SK-N-SH treated with all-trans-retinoic acid at 6 μM for 48 hours (cell line): Measurements from ENCODE around the gene KCNH1.
A peak's percentile ranks its signal among the peaks of the same experiment; 100 is the strongest.

Source experiments
- ATAC-seq: fragments of 200-7000 bp; cut with Tn5 transposase; 3 replicates; pipeline ENCODE4 v1.9.1; 2020; ENCODE audit warnings: mild to moderate bottlenecking, moderate library complexity
- BACH2 ChIP-seq: fragments of 250-450 bp; sonication (Bioruptor Pico); IDR thresholded peaks from 2 replicates; pipeline ENCODE4 v1.9.0; 2021; ENCODE audit warnings: mild to moderate bottlenecking, borderline replicate concordance
- CREB5 ChIP-seq: fragments of 250-450 bp; sonication (Bioruptor Pico); IDR thresholded peaks from 2 replicates; pipeline ENCODE4 v1.5.1; 2020; ENCODE audit warnings: low read depth, mild to moderate bottlenecking, moderate library complexity
- CSDC2 ChIP-seq: fragments of 250-450 bp; sonication (Bioruptor Pico); IDR thresholded peaks from 2 replicates; pipeline ENCODE4 v1.5.0; 2020; ENCODE audit warnings: mild to moderate bottlenecking, moderate library complexity
- CSRNP3 ChIP-seq: fragments of 250-450 bp; sonication (Bioruptor Pico); IDR thresholded peaks from 2 replicates; pipeline ENCODE4 v1.5.1; 2021; ENCODE audit warnings: mild to moderate bottlenecking, moderate library complexity
- ESRRG ChIP-seq: fragments of 250-450 bp; sonication (Bioruptor Pico); IDR thresholded peaks from 2 replicates; pipeline ENCODE4 v1.6.1; 2021; ENCODE audit warnings: mild to moderate bottlenecking
- ISL1 ChIP-seq: fragments of 250-450 bp; sonication (Bioruptor Pico); IDR thresholded peaks from 2 replicates; pipeline ENCODE4 v2.1.2; 2022; ENCODE audit warnings: mild to moderate bottlenecking, moderate library complexity
- PATZ1 ChIP-seq: fragments of 250-450 bp; sonication (Bioruptor Pico); IDR thresholded peaks from 2 replicates; pipeline ENCODE4 v1.8.0; 2020; ENCODE audit warnings: mild to moderate bottlenecking, moderate library complexity, borderline replicate concordance
- POU6F1 ChIP-seq: fragments of 250-450 bp; sonication (Bioruptor Pico); IDR thresholded peaks from 2 replicates; pipeline ENCODE4 v1.8.0; 2021; ENCODE audit warnings: low read depth, mild to moderate bottlenecking, moderate library complexity, borderline replicate concordance
- PPARA ChIP-seq: fragments of 250-450 bp; sonication (Bioruptor Pico); IDR thresholded peaks from 2 replicates; pipeline ENCODE4 v1.5.0; 2020; ENCODE audit warnings: mild to moderate bottlenecking, borderline replicate concordance
- RARB ChIP-seq: fragments of 250-450 bp; sonication (Bioruptor Pico); IDR thresholded peaks from 2 replicates; pipeline ENCODE4 v1.8.0; 2021; ENCODE audit warnings: mild to moderate bottlenecking, moderate library complexity
- SNAI2 ChIP-seq: fragments of 250-450 bp; sonication (Bioruptor Pico); IDR thresholded peaks from 2 replicates; pipeline ENCODE4 v1.5.0; 2020; ENCODE audit warnings: mild to moderate bottlenecking, moderate library complexity
- TCF4 ChIP-seq: fragments of 250-450 bp; sonication (Bioruptor Pico); IDR thresholded peaks from 2 replicates; pipeline ENCODE4 v1.8.0; 2021; ENCODE audit warnings: mild to moderate bottlenecking, moderate library complexity, borderline replicate concordance
- TOX ChIP-seq: fragments of 250-450 bp; sonication (Bioruptor Pico); IDR thresholded peaks from 2 replicates; pipeline ENCODE4 v1.8.0; 2021; ENCODE audit warnings: mild to moderate bottlenecking, moderate library complexity, borderline replicate concordance
- TSHZ2 ChIP-seq: fragments of 250-450 bp; sonication (Bioruptor Pico); IDR thresholded peaks from 2 replicates; pipeline ENCODE4 v1.5.0; 2020; ENCODE audit warnings: mild to moderate bottlenecking, moderate library complexity
- ZC3H10 ChIP-seq: fragments of 250-450 bp; sonication (Bioruptor Pico); IDR thresholded peaks from 2 replicates; pipeline ENCODE4 v1.5.1; 2021; ENCODE audit warnings: mild to moderate bottlenecking, moderate library complexity
- ZFP3 ChIP-seq: fragments of 250-450 bp; sonication (Bioruptor Pico); IDR thresholded peaks from 2 replicates; pipeline ENCODE4 v1.5.0; 2020; ENCODE audit warnings: mild to moderate bottlenecking, moderate library complexity
- ZFP30 ChIP-seq: fragments of 450-650 bp; formaldehyde crosslinking; IDR thresholded peaks from 2 replicates; pipeline ENCODE4 v1.5.0; 2022; ENCODE audit warnings: mild to moderate bottlenecking, moderate library complexity
- ZNF565 ChIP-seq: fragments of 450-650 bp; formaldehyde crosslinking; conservative IDR thresholded peaks from 2 replicates; pipeline ENCODE4 v1.5.0; 2020; ENCODE audit warnings: low read depth, mild to moderate bottlenecking, moderate library complexity
- ZNF70 ChIP-seq: fragments of 450-650 bp; formaldehyde crosslinking; IDR thresholded peaks from 2 replicates; pipeline ENCODE4 v1.5.0; 2020; ENCODE audit warnings: mild to moderate bottlenecking, moderate library complexity
- ZNF8 ChIP-seq: fragments of 450-650 bp; formaldehyde crosslinking; IDR thresholded peaks from 2 replicates; pipeline ENCODE4 v1.5.0; 2020; ENCODE audit warnings: mild to moderate bottlenecking, moderate library complexity

KCNH1 gene

GRCh38 chr1:210648588-210649269 lies 485.2 kb downstream of the KCNH1 start:
- no peak for ATAC-seq
- no peak for TF ChIP-seq ZNF8 (CRISPR knock-in tag)
- TF ChIP-seq PATZ1 (CRISPR knock-in tag) = no peak
- TF ChIP-seq TSHZ2 = no peak
- no peak for TF ChIP-seq ZNF565 (CRISPR knock-in tag)
- TF ChIP-seq TOX (CRISPR knock-in tag) = no peak
- TF ChIP-seq RARB = no peak
- TF ChIP-seq CSRNP3 = no peak
- no peak for TF ChIP-seq ESRRG (CRISPR knock-in tag)
- TF ChIP-seq ISL1 = no peak
- no peak for TF ChIP-seq ZC3H10 (CRISPR knock-in tag)
- TF ChIP-seq ZFP30 (CRISPR knock-in tag) = no peak
- TF ChIP-seq SNAI2 (CRISPR knock-in tag) = no peak
- TF ChIP-seq BACH2 (CRISPR knock-in tag) = no peak
- no peak for TF ChIP-seq CREB5 (CRISPR knock-in tag)

GRCh38 chr1:210647406-210648333 lies 486.3 kb downstream of the KCNH1 start:
- ATAC-seq = peak; percentile 61
- TF ChIP-seq TCF4 (CRISPR knock-in tag) = 0 out of 2 replicates have a peak, but pooled peaks have one; percentile 46
- no peak for TF ChIP-seq ZC3H10 (CRISPR knock-in tag)
- no peak for TF ChIP-seq CSRNP3
- no peak for TF ChIP-seq PPARA (CRISPR knock-in tag)
- TF ChIP-seq POU6F1 (CRISPR knock-in tag) = no peak
- TF ChIP-seq TSHZ2 = peak; percentile 19; the same call in 1 of the 2 replicates
- no peak for TF ChIP-seq CSDC2 (CRISPR knock-in tag)
- TF ChIP-seq ZNF8 (CRISPR knock-in tag) = no peak
- TF ChIP-seq SNAI2 (CRISPR knock-in tag) = no peak
- no peak for TF ChIP-seq ZFP3 (CRISPR knock-in tag)
- no peak for TF ChIP-seq RARB
- no peak for TF ChIP-seq ZNF70
- no peak for TF ChIP-seq TOX (CRISPR knock-in tag)
